NOMO-1 treated with dmso at 0.1 percent for 144 hours (cell line): ENCODE results near the gene BCAT1.

ENCODE experiments used
- DNase-seq: peaks from one replicate; lab custom pipeline; 2025; ENCODE audit not compliant: unreplicated experiment; lab: John Stamatoyannopoulos, UW

Gene BCAT1

DNA sequence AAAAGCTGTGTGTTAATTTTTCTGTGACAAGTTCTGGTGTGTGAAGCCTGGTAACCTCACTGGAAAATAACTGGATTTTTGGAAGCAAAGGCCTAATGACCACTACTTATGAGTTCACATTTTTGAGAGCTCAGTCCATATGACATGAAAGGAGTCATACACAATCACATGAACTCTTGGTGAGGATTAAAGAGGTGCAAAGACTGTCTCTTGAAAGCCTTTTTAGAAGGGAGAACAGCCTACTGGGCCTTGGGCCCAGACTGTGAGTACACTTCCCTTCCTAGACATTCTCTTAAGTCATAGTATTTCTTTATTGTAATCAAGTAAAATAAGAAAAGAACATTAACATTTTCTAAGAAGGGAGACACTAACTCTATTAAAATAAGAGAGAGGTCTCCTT is 176.1 kb downstream of the BCAT1 start:
- DNase-seq: no peak

DNA sequence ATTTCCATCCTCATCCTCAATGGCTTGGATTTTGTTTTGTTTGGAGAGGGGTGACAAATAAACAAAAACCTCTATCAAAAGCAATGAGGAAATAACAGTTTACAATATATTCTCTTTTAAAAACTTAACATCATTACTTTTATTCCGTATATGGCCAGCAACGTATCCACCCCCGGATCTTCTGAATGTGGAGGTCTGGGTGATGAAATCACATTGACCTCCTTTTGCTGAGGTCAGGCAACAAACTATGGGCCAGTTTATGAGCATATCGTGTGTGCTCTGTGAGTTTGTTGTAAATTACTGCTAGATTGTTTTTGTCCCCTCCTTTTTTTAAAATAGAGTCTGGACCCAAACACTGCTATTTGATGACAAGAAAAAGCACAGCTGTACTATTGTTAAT is 178.1 kb downstream of the BCAT1 start:
- DNase-seq: no peak

DNA sequence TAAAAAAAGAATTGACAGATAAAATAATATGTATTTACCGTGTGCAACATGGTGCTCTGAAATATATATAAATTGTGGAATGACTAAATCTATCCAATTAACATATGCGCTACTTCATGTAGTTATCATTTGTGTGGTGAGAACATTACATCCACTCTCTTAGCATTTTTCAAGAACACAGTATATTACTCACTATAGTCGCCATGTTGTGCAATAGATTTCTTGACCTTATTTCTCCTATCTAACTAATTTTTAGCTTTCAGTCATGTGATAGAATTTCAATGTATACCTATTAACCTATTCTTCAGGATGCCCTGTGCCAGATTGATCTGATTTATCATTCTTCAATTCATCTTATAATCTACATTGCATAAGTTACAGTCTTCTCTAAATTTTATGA is 178.6 kb downstream of the BCAT1 start:
- DNase-seq: no peak

DNA sequence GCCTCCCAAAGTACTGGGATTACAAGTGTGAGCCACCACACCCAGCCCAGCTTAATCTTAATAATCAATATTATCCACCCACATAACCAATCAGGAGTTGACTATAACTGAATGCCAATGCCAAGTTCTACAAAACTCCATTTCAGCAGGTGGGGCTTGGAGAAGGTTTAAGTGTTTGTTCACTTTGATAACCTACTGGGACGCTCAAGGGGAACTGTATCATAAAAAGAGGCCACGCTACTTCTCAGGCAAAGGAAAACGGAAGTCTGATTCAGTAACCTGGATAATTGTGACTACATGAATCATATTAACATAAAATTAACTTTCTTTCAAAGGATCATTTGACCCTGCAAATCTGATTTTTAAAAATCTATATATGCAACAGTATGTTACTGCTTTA is 179.2 kb downstream of the BCAT1 start:
- no peak for DNase-seq

DNA sequence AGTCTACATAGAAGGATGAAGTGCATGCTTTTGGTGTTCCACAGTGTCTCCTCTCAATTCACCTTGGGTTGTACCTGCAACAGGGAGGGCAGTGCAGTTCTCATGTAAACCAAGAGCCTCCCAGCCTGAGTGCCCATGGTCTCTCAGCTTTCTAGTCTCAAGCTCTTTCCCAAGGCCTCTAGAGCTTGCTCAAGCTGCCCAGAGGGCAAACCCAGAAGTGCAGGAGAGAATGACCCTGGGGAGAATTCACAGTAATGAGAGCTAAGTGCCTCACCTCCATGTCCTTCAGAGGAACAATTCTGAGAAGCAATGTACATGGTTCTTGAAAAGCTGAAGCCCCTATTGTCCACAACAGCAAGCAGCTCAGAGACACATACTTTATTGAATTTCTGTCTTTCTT is 180.5 kb downstream of the BCAT1 start:
- no peak for DNase-seq

DNA sequence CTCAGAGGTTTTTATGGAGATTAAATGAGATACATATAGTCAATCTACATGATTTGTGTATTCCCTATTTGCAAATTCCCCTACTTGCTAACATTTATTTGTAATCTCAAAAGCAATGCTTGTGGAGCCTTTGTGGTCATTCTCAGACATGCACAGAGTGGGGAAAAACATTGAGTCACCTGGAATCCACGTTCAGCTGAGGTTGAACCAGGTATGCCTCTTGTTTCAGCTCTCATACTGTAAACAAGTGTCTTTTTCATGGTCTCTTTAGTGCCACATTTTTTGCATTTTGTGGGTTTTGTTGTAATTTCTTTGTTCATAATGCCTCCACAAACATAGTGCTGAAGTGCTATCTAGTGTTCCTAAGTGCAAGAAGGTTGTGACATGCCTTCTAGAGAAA is 181.9 kb downstream of the BCAT1 start:
- no peak for DNase-seq

DNA sequence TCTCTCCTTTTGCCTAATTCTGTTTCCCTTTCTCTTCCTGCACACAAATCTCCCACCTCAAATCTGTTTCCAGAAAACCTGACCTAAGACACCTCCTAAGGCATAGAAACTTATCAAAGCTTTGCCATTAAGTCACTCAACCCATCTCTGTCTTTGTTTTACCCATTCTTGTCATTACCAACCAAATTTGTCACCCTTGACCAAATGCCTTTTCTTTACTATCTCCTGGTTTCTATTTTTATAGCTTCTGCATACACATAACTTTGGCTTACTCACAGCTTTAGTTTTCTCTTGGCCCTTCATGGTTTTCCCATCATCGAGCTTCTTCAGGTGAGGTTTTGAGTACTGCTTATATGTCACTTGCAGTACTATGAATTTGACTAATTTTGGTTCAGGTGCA is 184.2 kb downstream of the BCAT1 start:
- no peak for DNase-seq

DNA sequence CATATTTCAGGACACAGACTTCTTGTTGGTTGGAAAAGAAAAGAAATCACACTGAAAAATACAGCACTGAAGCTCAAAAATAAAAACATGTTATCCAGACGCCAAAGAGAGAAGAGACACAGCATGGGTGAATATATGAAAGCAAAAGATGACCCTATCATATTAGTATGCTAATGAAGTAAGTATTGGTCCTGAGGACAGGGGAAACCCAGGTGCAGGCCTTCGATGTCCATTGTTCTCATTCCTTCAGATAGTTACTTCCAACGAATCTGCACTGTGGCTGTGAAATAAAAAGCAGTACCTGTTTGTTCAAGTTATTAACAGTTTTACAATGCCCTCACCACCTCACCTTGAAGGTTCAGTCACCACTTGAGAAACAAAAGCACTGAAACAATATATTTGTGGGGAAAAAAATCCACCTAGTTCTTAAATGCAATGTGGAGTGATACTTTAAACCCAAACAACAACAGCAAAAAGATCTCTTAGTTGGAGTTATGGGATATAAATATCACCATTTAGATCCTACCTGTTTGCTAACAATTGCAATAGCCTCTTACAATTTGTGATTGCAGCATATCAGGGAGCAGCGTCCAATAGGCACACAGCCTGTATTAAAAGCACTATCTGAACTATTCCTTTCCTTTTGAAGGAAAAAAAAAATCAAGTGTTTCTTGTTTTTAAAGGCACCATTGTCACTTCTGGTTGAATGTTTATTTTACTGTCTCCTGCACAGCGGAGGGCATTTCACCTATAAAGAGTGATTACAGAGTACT is 188.1 kb downstream of the BCAT1 start:
- DNase-seq: no peak

DNA sequence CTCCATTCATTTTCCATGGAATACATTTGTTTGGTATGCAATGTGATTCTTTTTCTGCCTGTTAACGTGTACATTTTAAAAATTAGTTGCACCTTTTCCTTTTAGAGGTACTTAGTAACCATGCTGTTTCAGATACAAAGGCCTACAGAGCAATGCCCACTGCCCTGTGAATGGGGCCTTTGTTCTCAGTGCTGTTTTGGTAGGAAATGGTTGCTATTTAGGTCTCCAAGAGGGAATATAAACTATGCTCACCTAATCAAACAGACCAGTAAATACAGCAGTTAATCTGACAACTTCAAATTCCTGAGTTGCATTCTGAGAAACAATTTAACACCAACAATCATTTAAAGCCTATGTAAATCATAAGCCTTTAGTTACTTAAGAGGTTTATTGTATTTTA is 188.7 kb downstream of the BCAT1 start:
- no peak for DNase-seq
